Mononuclear cell (primary cell): ENCODE measurements around the gene POMP. TPM values are rescaled to one million over a fixed set of nuclear protein-coding genes. Genes with fewer than 3 reads are reported as not detected.

Experiments
- H3K27me3 ChIP-seq: 2 replicates; pipeline ENCODE4 v1.6.0; 2011; ENCODE audit warnings: low read length, control low read depth; ENCODE audit not compliant: insufficient read depth
- H3K4me1 ChIP-seq: 2 replicates; pipeline ENCODE4 v1.5.1; 2011; ENCODE audit warnings: mild to moderate bottlenecking, low read length, control low read depth; ENCODE audit not compliant: insufficient read depth
- H3K4me3 ChIP-seq: 2 replicates; pipeline ENCODE4 v1.5.1; 2011; ENCODE audit warnings: mild to moderate bottlenecking, low read length, moderate library complexity
- H3K9me3 ChIP-seq: 2 replicates; pipeline ENCODE4 v1.5.1; 2011; ENCODE audit warnings: low read depth, mild to moderate bottlenecking, control low read depth, low read length
- total RNA-seq: library from RNA; depleted of rRNA; stranded (reverse); fragments of >200 nt; gene quantifications from one replicate; pipeline ENCODE4 v1.2.3, GENCODE V29; 2012

POMP gene
- total RNA-seq, 1 donor, result 41.2 TPM

GRCh38 chr13:28704282-28704681 lies 45.4 kb downstream of the POMP start:
- Histone ChIP-seq H3K9me3 (no peaks in the 10 kb centered on the region), H3K4me3 (no peak overlapping the region), H3K4me1 (peaks cover 18% of the 10 kb centered on the region), H3K27me3 (no peaks in the 10 kb centered on the region)

- no peak overlapping the region for H3K4me3 ChIP-seq
- peaks cover 18% of the 10 kb centered on the region for H3K4me1 ChIP-seq
- H3K27me3 ChIP-seq, result no peaks in the 10 kb centered on the region
- H3K9me3 ChIP-seq, result no peaks in the 10 kb centered on the region
Observed at GRCh38 chr13:28704919-28705318, 46.0 kb downstream of the POMP start.

GRCh38 chr13:28705461-28706083 lies 46.6 kb downstream of the POMP start:
- no peaks in the 10 kb centered on the region for H3K27me3 ChIP-seq
- H3K9me3 ChIP-seq, result no peaks in the 10 kb centered on the region
- H3K4me3 ChIP-seq, result no peak overlapping the region
- peaks cover 18% of the 10 kb centered on the region for H3K4me1 ChIP-seq

- no peaks in the 10 kb centered on the region for H3K9me3 ChIP-seq
- peaks cover 18% of the 10 kb centered on the region for H3K4me1 ChIP-seq
- no peak overlapping the region for H3K4me3 ChIP-seq
- no peaks in the 10 kb centered on the region for H3K27me3 ChIP-seq
Observed at GRCh38 chr13:28707629-28708427, 48.9 kb downstream of the POMP start.

GRCh38 chr13:28710161-28710560 lies 51.2 kb downstream of the POMP start:
- Histone ChIP-seq H3K27me3 (no peaks in the 10 kb centered on the region), H3K4me3 (no peak overlapping the region), H3K4me1 (peaks cover 10% of the 10 kb centered on the region), H3K9me3 (no peaks in the 10 kb centered on the region)

GRCh38 chr13:28714651-28715050 lies 55.7 kb downstream of the POMP start:
- no peaks in the 10 kb centered on the region for H3K9me3 ChIP-seq
- H3K4me1 ChIP-seq, result peaks cover 22% of the 10 kb centered on the region
- no peak overlapping the region for H3K4me3 ChIP-seq
- no peaks in the 10 kb centered on the region for H3K27me3 ChIP-seq

- no peak overlapping the region for H3K4me3 ChIP-seq
- no peaks in the 10 kb centered on the region for H3K27me3 ChIP-seq
- peaks cover 22% of the 10 kb centered on the region for H3K4me1 ChIP-seq
- no peaks in the 10 kb centered on the region for H3K9me3 ChIP-seq
Observed at GRCh38 chr13:28716511-28716910, 57.6 kb downstream of the POMP start.

- Histone ChIP-seq H3K9me3 (no peaks in the 10 kb centered on the region), H3K4me3 (no peak overlapping the region), H3K4me1 (peaks cover 22% of the 10 kb centered on the region), H3K27me3 (no peaks in the 10 kb centered on the region)
Observed at GRCh38 chr13:28717170-28717569, 58.2 kb downstream of the POMP start.

GRCh38 chr13:28718196-28718542 lies 59.2 kb downstream of the POMP start:
- no peaks in the 10 kb centered on the region for H3K27me3 ChIP-seq
- H3K4me3 ChIP-seq, result peak overlapping the region; percentile 81
- peaks cover 22% of the 10 kb centered on the region for H3K4me1 ChIP-seq
- H3K9me3 ChIP-seq, result no peaks in the 10 kb centered on the region

- Histone ChIP-seq H3K9me3 (no peaks in the 10 kb centered on the region), H3K27me3 (no peaks in the 10 kb centered on the region), H3K4me3 (peak within 1 kb of the TSS; percentile 81), H3K4me1 (peaks cover 22% of the 10 kb centered on the region)
Observed at GRCh38 chr13:28718543-28719226, 59.8 kb downstream of the POMP start, which contains the start of gene SLC46A3. Gene SLC46A3, minus strand, starts transcription at chr13:28718970. Its CDS starts 972 bp downstream, at chr13:28717998.

- peak overlapping the region; percentile 81 for H3K4me3 ChIP-seq
- H3K4me1 ChIP-seq, result peaks cover 22% of the 10 kb centered on the region
- no peaks in the 10 kb centered on the region for H3K9me3 ChIP-seq
- H3K27me3 ChIP-seq, result no peaks in the 10 kb centered on the region
Observed at GRCh38 chr13:28719227-28720055, 60.5 kb downstream of the POMP start.

GRCh38 chr13:28723806-28724205 lies 64.9 kb downstream of the POMP start:
- H3K4me1 ChIP-seq, result peaks cover 6% of the 10 kb centered on the region
- H3K4me3 ChIP-seq, result no peak overlapping the region
- no peaks in the 10 kb centered on the region for H3K27me3 ChIP-seq
- no peaks in the 10 kb centered on the region for H3K9me3 ChIP-seq

- no peaks in the 10 kb centered on the region for H3K9me3 ChIP-seq
- H3K4me1 ChIP-seq, result no peaks in the 10 kb centered on the region
- H3K4me3 ChIP-seq, result no peak overlapping the region
- H3K27me3 ChIP-seq, result no peaks in the 10 kb centered on the region
Observed at GRCh38 chr13:28725046-28725610, 66.2 kb downstream of the POMP start.
